ENCODE results near the gene CST9.

GRCh38 chr20:23653400-23653938 lies 47.8 kb upstream of the CST9 start:
- TF ChIP-seq ATF2 (CRISPR knock-in tag; IDR thresholded peaks at IDR 0.05) (no peak), ZFP91 (CRISPR knock-in tag; IDR thresholded peaks at IDR 0.05) (no peak), SIN3A (IDR thresholded peaks at IDR 0.05; ENCODE audit: borderline replicate concordance in 2 of 2, control insufficient read depth in 1 of 2, low read depth in 2 of 2, low read length in 2 of 2) (no peak), HDGF (IDR thresholded peaks at IDR 0.05) (no peak), CHD1 (IDR thresholded peaks at IDR 0.05; ENCODE audit: low read length) (no peak), ZNF57 (CRISPR knock-in tag; IDR thresholded peaks at IDR 0.05) (no peak), FOXA1 (IDR thresholded peaks at IDR 0.05; ENCODE audit: borderline replicate concordance) (no peak), CTCF (IDR thresholded peaks at IDR 0.05 in 2 of 3, conservative IDR thresholded peaks at IDR 0.05 in 1 of 3; ENCODE audit: insufficient read depth in 2 of 3, low read depth in 1 of 3, low read length in 3 of 3) (no peak), ELF4 (CRISPR knock-in tag; IDR thresholded peaks at IDR 0.05) (no peak), ZBTB8A (IDR thresholded peaks at IDR 0.05; ENCODE audit: partially characterized antibody) (no peak), POLR2A (conservative IDR thresholded peaks at IDR 0.05) (no peak), MAFG (tag; conservative IDR thresholded peaks at IDR 0.05) (no peak)
